Neural progenitor cell (in vitro differentiated cells): ENCODE measurements around the gene SHISA5. TPM values are rescaled to one million over a fixed set of nuclear protein-coding genes. Genes with fewer than 3 reads are reported as not detected.

Experiments
- DNase-seq: peaks from one replicate; pipeline ENCODE4 v3.0.0-alpha.2; 2016; ENCODE audit warnings: low spot score
- H2AFZ ChIP-seq: fragments of 200-600 bp; sonication (generic); replicated peaks from 2 replicates; pipeline ENCODE4 v1.6.1; 2016; ENCODE audit warnings: antibody characterized with exemption
- H3F3A ChIP-seq: fragments of 200-600 bp; sonication (generic); 2 replicates; pipeline ENCODE4 v1.6.1; 2016; ENCODE audit warnings: antibody characterized with exemption, low read depth
- H3K27ac ChIP-seq: fragments of 200-600 bp; sonication (generic); 2 replicates; pipeline ENCODE4 v1.5.1; 2016; ENCODE audit warnings: mild to moderate bottlenecking
- H3K27me3 ChIP-seq: fragments of 200-600 bp; sonication (generic); 2 replicates; pipeline ENCODE4 v1.6.1; 2016; ENCODE audit warnings: mild to moderate bottlenecking, moderate library complexity
- H3K36me3 ChIP-seq: fragments of 200-600 bp; sonication (generic); 2 replicates; pipeline ENCODE4 v1.5.1; 2016
- H3K4me1 ChIP-seq: fragments of 200-600 bp; sonication (generic); 2 replicates; pipeline ENCODE4 v1.6.1; 2016; ENCODE audit warnings: mixed run types
- H3K4me2 ChIP-seq: fragments of 200-600 bp; sonication (generic); 2 replicates; pipeline ENCODE4 v1.6.1; 2016
- H3K4me3 ChIP-seq: fragments of 200-600 bp; sonication (generic); 2 replicates; pipeline ENCODE4 v1.5.1; 2016
- H3K79me2 ChIP-seq: fragments of 200-600 bp; sonication (generic); 2 replicates; pipeline ENCODE4 v1.6.1; 2016; ENCODE audit warnings: low read depth
- H3K9ac ChIP-seq: fragments of 200-600 bp; sonication (generic); 2 replicates; pipeline ENCODE4 v1.6.1; 2016
- H3K9me3 ChIP-seq: fragments of 200-600 bp; sonication (generic); 2 replicates; pipeline ENCODE4 v1.5.1; 2016; ENCODE audit warnings: low read depth
- H4K20me1 ChIP-seq: fragments of 200-600 bp; sonication (generic); 2 replicates; pipeline ENCODE4 v1.6.1; 2016; ENCODE audit warnings: low read depth
- H3K27ac Mint-ChIP-seq: 3 replicates; pipeline ENCODE4 v1.8.0; 2021; ENCODE audit warnings: mixed read lengths
- H3K27me3 Mint-ChIP-seq: 2 replicates; pipeline ENCODE4 v1.8.0; 2022; ENCODE audit warnings: low read depth, mild to moderate bottlenecking, inconsistent platforms, moderate library complexity, mixed read lengths; ENCODE audit not compliant: insufficient read depth
- H3K36me3 Mint-ChIP-seq: 3 replicates; pipeline ENCODE4 v1.8.0; 2021; ENCODE audit warnings: mixed read lengths
- H3K4me1 Mint-ChIP-seq: 3 replicates; pipeline ENCODE4 v1.8.0; 2021; ENCODE audit warnings: mixed read lengths
- H3K4me3 Mint-ChIP-seq: 3 replicates; pipeline ENCODE4 v1.8.0; 2021; ENCODE audit warnings: mild to moderate bottlenecking, moderate library complexity, mixed read lengths
- H3K9me3 Mint-ChIP-seq: 3 replicates; pipeline ENCODE4 v1.8.0; 2020; ENCODE audit warnings: mixed read lengths
- EZH2 ChIP-seq: fragments of 200-600 bp; sonication (generic); IDR thresholded peaks from 2 replicates; pipeline ENCODE4 v1.6.1; 2017; ENCODE audit warnings: antibody characterized with exemption, mild to moderate bottlenecking, moderate library complexity
- EZH2phosphoT487 ChIP-seq: fragments of 200-600 bp; sonication (generic); IDR thresholded peaks from 2 replicates; pipeline ENCODE4 v1.6.1; 2017; ENCODE audit warnings: antibody characterized with exemption
- microRNA-seq: library from miRNA; unstranded; fragments of <30 nt; microRNA quantifications from one replicate; pipeline ENCODE4, GENCODE V29; 2016
- small RNA-seq: library from RNA; depleted of rRNA; stranded (forward); fragments of <200 nt; gene quantifications from one replicate; pipeline ENCODE3, GENCODE V24; 2015
- total RNA-seq: library from RNA; depleted of rRNA; stranded (reverse); fragments of >200 nt; gene quantifications from 2 replicates; pipeline ENCODE4 v1.2.3, GENCODE V29; 2015; ENCODE audit warnings: low replicate concordance
- TF ChIP-seq, protein P1 (sequence below): fragments of 200-600 bp; sonication (generic); IDR thresholded peaks from 2 replicates; pipeline ENCODE4 v1.5.1; 2017; ENCODE audit warnings: antibody characterized with exemption, mild to moderate bottlenecking

SHISA5 gene
- total RNA-seq, 1 donor from 2014 or later: 54.8 TPM

DNA sequence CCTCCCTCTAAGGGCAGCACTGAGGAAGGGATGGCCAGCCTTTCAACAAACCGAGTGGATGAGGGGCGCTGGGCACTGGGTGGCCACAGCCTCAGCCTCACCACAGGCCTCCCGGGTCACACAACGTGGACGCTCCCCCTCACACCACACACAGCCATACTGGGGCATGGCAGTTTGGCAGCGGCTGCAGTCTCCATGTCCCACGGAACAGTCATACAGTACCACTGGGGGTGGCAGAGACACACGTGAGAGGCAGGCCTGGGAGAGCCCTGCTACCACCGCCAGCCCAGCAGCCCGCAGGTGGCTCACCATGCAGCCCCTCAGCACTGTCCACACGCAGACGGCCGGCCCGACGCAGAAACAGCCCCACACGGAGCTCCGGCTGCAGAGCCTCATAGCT is 85.8 kb downstream of the SHISA5 start:
- no peaks in the 10 kb centered on the region for H3F3A ChIP-seq
- TF ChIP-seq, protein P1, sequence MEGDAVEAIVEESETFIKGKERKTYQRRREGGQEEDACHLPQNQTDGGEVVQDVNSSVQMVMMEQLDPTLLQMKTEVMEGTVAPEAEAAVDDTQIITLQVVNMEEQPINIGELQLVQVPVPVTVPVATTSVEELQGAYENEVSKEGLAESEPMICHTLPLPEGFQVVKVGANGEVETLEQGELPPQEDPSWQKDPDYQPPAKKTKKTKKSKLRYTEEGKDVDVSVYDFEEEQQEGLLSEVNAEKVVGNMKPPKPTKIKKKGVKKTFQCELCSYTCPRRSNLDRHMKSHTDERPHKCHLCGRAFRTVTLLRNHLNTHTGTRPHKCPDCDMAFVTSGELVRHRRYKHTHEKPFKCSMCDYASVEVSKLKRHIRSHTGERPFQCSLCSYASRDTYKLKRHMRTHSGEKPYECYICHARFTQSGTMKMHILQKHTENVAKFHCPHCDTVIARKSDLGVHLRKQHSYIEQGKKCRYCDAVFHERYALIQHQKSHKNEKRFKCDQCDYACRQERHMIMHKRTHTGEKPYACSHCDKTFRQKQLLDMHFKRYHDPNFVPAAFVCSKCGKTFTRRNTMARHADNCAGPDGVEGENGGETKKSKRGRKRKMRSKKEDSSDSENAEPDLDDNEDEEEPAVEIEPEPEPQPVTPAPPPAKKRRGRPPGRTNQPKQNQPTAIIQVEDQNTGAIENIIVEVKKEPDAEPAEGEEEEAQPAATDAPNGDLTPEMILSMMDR: no peak
- TF ChIP-seq EZH2: no peak
- TF ChIP-seq EZH2phosphoT487: no peak
- peaks cover 42% of the 10 kb centered on the region for H4K20me1 ChIP-seq
- H3K4me1 Mint-ChIP-seq: no peaks in the 10 kb centered on the region
- no peak overlapping the region for H3K27ac Mint-ChIP-seq
- H2AFZ ChIP-seq: no peak overlapping the region
- H3K4me2 ChIP-seq: no peak overlapping the region
- no peak for DNase-seq
- H3K79me2 ChIP-seq: peaks cover 17% of the 10 kb centered on the region
- H3K27me3 ChIP-seq: no peaks in the 10 kb centered on the region
- H3K27me3 Mint-ChIP-seq: peaks cover 2% of the 10 kb centered on the region
- no peak overlapping the region for H3K4me3 ChIP-seq
- no peaks in the 10 kb centered on the region for H3K4me1 ChIP-seq
- H3K9ac ChIP-seq: no peak overlapping the region
- no peaks in the 10 kb centered on the region for H3K9me3 Mint-ChIP-seq
- H3K27ac ChIP-seq: no peak overlapping the region
- H3K4me3 Mint-ChIP-seq: no peak overlapping the region
- no peaks in the 10 kb centered on the region for H3K36me3 ChIP-seq
- H3K9me3 ChIP-seq: no peaks in the 10 kb centered on the region
- H3K36me3 Mint-ChIP-seq: peaks cover 24% of the 10 kb centered on the region

Small RNAs within 50 kb of the gene (microRNA-seq; reads per million reads assigned to microRNA genes)
- not detected for gene MIR6823

Small RNAs within 50 kb of the gene (small RNA-seq; reads per million reads assigned to genes)
- not detected for gene MIR6823

Other genes starting within 250 kb of the SHISA5 start
- gene NME6, start 202.8 kb downstream of the SHISA5 start, total RNA-seq: 18.8 and 26.5 TPM in 2 replicates
- not detected in 2 replicates for gene SPINK8, start 170.5 kb downstream of the SHISA5 start, total RNA-seq
- 0.82 and 1.4 TPM in 2 replicates for gene FBXW12, start 132.0 kb downstream of the SHISA5 start, total RNA-seq
- gene PLXNB1, start 74.1 kb downstream of the SHISA5 start, total RNA-seq: 53.6 and 142 TPM in 2 replicates
- gene CCDC51, start 64.1 kb downstream of the SHISA5 start, total RNA-seq: 13.9 and 22.0 TPM in 2 replicates
- 472 and 510 TPM in 2 replicates for gene TMA7, start 63.9 kb downstream of the SHISA5 start, total RNA-seq
- gene ATRIP, start 57.4 kb downstream of the SHISA5 start, total RNA-seq: 8.3 and 11.8 TPM in 2 replicates
- 59.5 and 102 TPM in 2 replicates for gene PFKFB4, start 52.6 kb upstream of the SHISA5 start, total RNA-seq
- gene UCN2, start 59.6 kb upstream of the SHISA5 start, total RNA-seq: 0.34 TPM in 1 of 2 replicates, not detected in the other
- gene COL7A1, start 91.2 kb upstream of the SHISA5 start, total RNA-seq: 3.0 and 13.3 TPM in 2 replicates
- gene UQCRC1, start 105.5 kb upstream of the SHISA5 start, total RNA-seq: 240 and 246 TPM in 2 replicates
- not detected in 2 replicates for gene TMEM89, start 117.6 kb upstream of the SHISA5 start, total RNA-seq
- 42.5 and 78.9 TPM in 2 replicates for gene SLC26A6, start 131.3 kb upstream of the SHISA5 start, total RNA-seq
- 9.9 and 22.3 TPM in 2 replicates for gene CELSR3, start 158.7 kb upstream of the SHISA5 start, total RNA-seq
- gene NCKIPSD, start 181.7 kb upstream of the SHISA5 start, total RNA-seq: 32.8 and 69.1 TPM in 2 replicates
- gene IP6K2, start 213.0 kb upstream of the SHISA5 start, total RNA-seq: 130 and 186 TPM in 2 replicates